Transverse colon (tissue), 4 donors: ENCODE measurements around the gene NKAIN2.

Source experiments
- EP300 ChIP-seq: sonication (generic); formaldehyde crosslinking; IDR thresholded peaks from one replicate; pipeline ENCODE4 v1.6.1; 2017; ENCODE audit warnings: antibody characterized with exemption, low read depth
- POLR2AphosphoS5 ChIP-seq, 3 donors: sonication (generic); formaldehyde crosslinking; IDR thresholded peaks; one replicate each; pipeline ENCODE4 v1.6.1; 2016; ENCODE audit warnings: antibody characterized with exemption in 3 of 3
- TF ChIP-seq, protein P1 (sequence below), 5 experiments: fragments of 200-600 bp in 3 of 5; fragments of 450-650 bp in 2 of 5; sonication (generic) in 3 of 5; IDR thresholded peaks; 1 replicate in 2 of 5; 2 replicates in 3 of 5; pipeline ENCODE4 v1.5.1; 2016 to 2017; ENCODE audit warnings: antibody characterized with exemption in 5 of 5, inconsistent platforms in 3 of 5, mild to moderate bottlenecking in 2 of 5, moderate library complexity in 1 of 5

DNA sequence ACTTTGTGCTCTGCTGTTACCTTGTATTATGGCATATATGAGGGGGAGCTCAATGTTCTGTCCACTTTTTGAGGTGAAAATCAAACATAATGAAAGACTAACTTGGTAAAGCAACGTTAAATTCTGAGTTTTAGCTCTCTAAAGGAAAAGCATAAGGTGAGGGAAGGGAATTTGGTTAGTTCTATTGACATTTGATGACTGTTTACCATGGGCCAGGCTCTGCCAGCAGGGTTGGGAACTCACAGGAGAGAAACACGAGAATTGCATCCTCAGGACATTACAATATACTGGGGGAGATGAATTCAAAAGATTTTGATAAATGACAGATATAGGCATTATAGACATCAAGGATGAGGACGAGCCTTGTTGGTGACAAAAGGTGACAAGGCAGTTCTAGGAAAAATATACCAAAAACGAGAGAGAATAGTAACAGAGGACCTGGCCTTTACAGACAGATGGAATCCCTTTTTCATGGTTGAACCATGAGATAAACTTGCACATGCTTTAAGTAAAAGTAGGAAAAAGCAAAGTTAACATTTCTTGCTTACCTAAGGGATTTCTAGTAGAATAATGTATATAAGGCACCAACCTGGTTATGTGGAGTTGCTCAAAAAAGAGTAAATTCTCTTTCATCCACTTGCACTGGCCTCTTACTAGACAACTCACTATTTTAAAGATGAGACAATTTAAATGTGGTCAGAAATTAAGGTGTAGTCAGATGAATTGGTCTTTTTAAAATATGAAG lies 191.4 kb downstream of the NKAIN2 start:
- TF ChIP-seq, protein P1, sequence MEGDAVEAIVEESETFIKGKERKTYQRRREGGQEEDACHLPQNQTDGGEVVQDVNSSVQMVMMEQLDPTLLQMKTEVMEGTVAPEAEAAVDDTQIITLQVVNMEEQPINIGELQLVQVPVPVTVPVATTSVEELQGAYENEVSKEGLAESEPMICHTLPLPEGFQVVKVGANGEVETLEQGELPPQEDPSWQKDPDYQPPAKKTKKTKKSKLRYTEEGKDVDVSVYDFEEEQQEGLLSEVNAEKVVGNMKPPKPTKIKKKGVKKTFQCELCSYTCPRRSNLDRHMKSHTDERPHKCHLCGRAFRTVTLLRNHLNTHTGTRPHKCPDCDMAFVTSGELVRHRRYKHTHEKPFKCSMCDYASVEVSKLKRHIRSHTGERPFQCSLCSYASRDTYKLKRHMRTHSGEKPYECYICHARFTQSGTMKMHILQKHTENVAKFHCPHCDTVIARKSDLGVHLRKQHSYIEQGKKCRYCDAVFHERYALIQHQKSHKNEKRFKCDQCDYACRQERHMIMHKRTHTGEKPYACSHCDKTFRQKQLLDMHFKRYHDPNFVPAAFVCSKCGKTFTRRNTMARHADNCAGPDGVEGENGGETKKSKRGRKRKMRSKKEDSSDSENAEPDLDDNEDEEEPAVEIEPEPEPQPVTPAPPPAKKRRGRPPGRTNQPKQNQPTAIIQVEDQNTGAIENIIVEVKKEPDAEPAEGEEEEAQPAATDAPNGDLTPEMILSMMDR (IDR thresholded peaks at IDR 0.05) = no peak
- TF ChIP-seq POLR2AphosphoS5 (IDR thresholded peaks at IDR 0.05) (no peak), EP300 (no peak)
